ENCODE results near the gene TTLL9.

The TTLL9 gene

GRCh38 chr20:31837896-31838397 is 32.5 kb upstream of the TTLL9 start:
- no peak for TF ChIP-seq CTCF (IDR thresholded peaks at IDR 0.05; ENCODE audit: low read depth, low read length, missing control alignments)
- no peak for DNase-seq (ENCODE audit: extremely low read depth, low read depth)

GRCh38 chr20:31838646-31839292 is 31.7 kb upstream of the TTLL9 start:
- H3K4me3 ChIP-seq (replicated peaks; ENCODE audit: low read depth, low read length) = no peak overlapping the region
- no peak for DNase-seq (ENCODE audit: extremely low read depth, low read depth)
- TF ChIP-seq CTCF (IDR thresholded peaks at IDR 0.05; ENCODE audit: low read depth, low read length, missing control alignments) = no peak

More at GRCh38 chr20:31837896-31838397, 32.5 kb upstream of the TTLL9 start:
- no peak overlapping the region for H3K4me3 ChIP-seq (replicated peaks; ENCODE audit: low read depth, low read length)

- TF ChIP-seq CTCF (IDR thresholded peaks at IDR 0.05; ENCODE audit: low read depth, low read length, missing control alignments) = no peak
- no peak overlapping the region for H3K4me3 ChIP-seq (replicated peaks; ENCODE audit: low read depth, low read length)
- no peak for DNase-seq (ENCODE audit: extremely low read depth, low read depth)
Measured at GRCh38 chr20:31839782-31840487, 30.5 kb upstream of the TTLL9 start.

- no peak for DNase-seq (ENCODE audit: extremely low read depth, low read depth)
- no peak overlapping the region for H3K4me3 ChIP-seq (replicated peaks; ENCODE audit: low read depth, low read length)
- TF ChIP-seq CTCF (IDR thresholded peaks at IDR 0.05; ENCODE audit: low read depth, low read length, missing control alignments) = no peak
Measured at GRCh38 chr20:31840906-31841816, 29.3 kb upstream of the TTLL9 start.

- no peak for DNase-seq (ENCODE audit: extremely low read depth, low read depth)
- no peak for TF ChIP-seq CTCF (IDR thresholded peaks at IDR 0.05; ENCODE audit: low read depth, low read length, missing control alignments)
- no peak overlapping the region for H3K4me3 ChIP-seq (replicated peaks; ENCODE audit: low read depth, low read length)
Measured at GRCh38 chr20:31841928-31842327, 28.5 kb upstream of the TTLL9 start.

- H3K4me3 ChIP-seq (replicated peaks; ENCODE audit: low read depth, low read length) = no peak overlapping the region
- TF ChIP-seq CTCF (IDR thresholded peaks at IDR 0.05; ENCODE audit: low read depth, low read length, missing control alignments) = no peak
- no peak for DNase-seq (ENCODE audit: extremely low read depth, low read depth)
Measured at GRCh38 chr20:31842471-31843157, 27.8 kb upstream of the TTLL9 start.
